HG02798 (cell line): ENCODE results near the gene CLEC1A.

Experiments
- ATAC-seq: cut with Tn5 transposase; IDR thresholded peaks from one replicate; pipeline ENCODE4 v1.9.1; 2021; ENCODE audit warnings: mild to moderate bottlenecking; ENCODE audit not compliant: unreplicated experiment, poor library complexity

The CLEC1A gene

GRCh38 chr12:10102322-10102721, 3.5 kb upstream of the CLEC1A start:
- no peak for ATAC-seq

- ATAC-seq, result no peak
Measured at GRCh38 chr12:10101648-10102220, 2.9 kb upstream of the CLEC1A start.

GRCh38 chr12:10101042-10101579, 2.3 kb upstream of the CLEC1A start:
- no peak for ATAC-seq

GRCh38 chr12:10097521-10097920, 1.3 kb downstream of the CLEC1A start:
- no peak for ATAC-seq

- no peak for ATAC-seq
Measured at GRCh38 chr12:10095971-10096370, 2.8 kb downstream of the CLEC1A start.

- ATAC-seq, result no peak
Measured at GRCh38 chr12:10094646-10095395, 4.0 kb downstream of the CLEC1A start.

- ATAC-seq, result no peak
Measured at GRCh38 chr12:10088955-10089900, 9.6 kb downstream of the CLEC1A start.

GRCh38 chr12:10088031-10088430, 10.8 kb downstream of the CLEC1A start:
- no peak for ATAC-seq

- ATAC-seq, result no peak
Measured at GRCh38 chr12:10086387-10086786, 12.4 kb downstream of the CLEC1A start.

GRCh38 chr12:10084733-10085132, 14.1 kb downstream of the CLEC1A start:
- ATAC-seq, result no peak

GRCh38 chr12:10082117-10082874, 16.5 kb downstream of the CLEC1A start:
- no peak for ATAC-seq

GRCh38 chr12:10075451-10075850, 23.3 kb downstream of the CLEC1A start:
- ATAC-seq, result no peak

GRCh38 chr12:10073261-10073660, 25.5 kb downstream of the CLEC1A start:
- no peak for ATAC-seq

GRCh38 chr12:10072131-10072530, 26.7 kb downstream of the CLEC1A start:
- no peak for ATAC-seq

- ATAC-seq, result no peak
Measured at GRCh38 chr12:10070380-10070779, 28.4 kb downstream of the CLEC1A start.

- ATAC-seq, result no peak
Measured at GRCh38 chr12:10069976-10070375, 28.8 kb downstream of the CLEC1A start.

- no peak for ATAC-seq
Measured at GRCh38 chr12:10069099-10069498, 29.7 kb downstream of the CLEC1A start.

GRCh38 chr12:10068644-10069043, 30.1 kb downstream of the CLEC1A start:
- no peak for ATAC-seq

- ATAC-seq, result no peak
Measured at GRCh38 chr12:10067942-10068341, 30.8 kb downstream of the CLEC1A start.

GRCh38 chr12:10067264-10067663, 31.5 kb downstream of the CLEC1A start:
- ATAC-seq, result no peak
